Measurements from ENCODE around the gene SNRNP35.

Gene SNRNP35

DNA sequence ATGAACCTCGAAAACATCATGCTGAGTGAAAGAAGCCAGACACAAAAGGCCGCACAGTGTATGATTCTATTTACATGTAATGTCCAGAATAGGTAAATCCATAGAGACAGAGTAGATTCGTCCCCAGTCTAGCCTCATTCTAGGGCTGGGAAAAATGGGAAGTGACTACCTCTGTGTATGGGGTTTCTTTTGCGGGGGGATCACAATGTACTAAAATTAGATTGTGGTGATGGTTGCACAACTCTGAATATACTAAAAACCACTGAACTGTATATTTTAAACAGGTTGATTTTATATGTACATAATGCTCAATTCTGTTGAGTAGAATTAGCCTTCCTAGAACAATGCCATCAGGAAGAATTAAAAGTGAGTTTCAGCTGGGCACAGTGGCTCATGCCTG, 15.2 kb upstream of the SNRNP35 start:
- H3K27ac ChIP-seq, result no peak overlapping the region
- POLR2A ChIA-PET (ENCODE audit: low non-redundant PET), result no interaction called here
- CTCF ChIA-PET, result no interaction called here
- no peak for DNase-seq (ENCODE audit: low spot score)
- TF ChIP-seq, protein P1, sequence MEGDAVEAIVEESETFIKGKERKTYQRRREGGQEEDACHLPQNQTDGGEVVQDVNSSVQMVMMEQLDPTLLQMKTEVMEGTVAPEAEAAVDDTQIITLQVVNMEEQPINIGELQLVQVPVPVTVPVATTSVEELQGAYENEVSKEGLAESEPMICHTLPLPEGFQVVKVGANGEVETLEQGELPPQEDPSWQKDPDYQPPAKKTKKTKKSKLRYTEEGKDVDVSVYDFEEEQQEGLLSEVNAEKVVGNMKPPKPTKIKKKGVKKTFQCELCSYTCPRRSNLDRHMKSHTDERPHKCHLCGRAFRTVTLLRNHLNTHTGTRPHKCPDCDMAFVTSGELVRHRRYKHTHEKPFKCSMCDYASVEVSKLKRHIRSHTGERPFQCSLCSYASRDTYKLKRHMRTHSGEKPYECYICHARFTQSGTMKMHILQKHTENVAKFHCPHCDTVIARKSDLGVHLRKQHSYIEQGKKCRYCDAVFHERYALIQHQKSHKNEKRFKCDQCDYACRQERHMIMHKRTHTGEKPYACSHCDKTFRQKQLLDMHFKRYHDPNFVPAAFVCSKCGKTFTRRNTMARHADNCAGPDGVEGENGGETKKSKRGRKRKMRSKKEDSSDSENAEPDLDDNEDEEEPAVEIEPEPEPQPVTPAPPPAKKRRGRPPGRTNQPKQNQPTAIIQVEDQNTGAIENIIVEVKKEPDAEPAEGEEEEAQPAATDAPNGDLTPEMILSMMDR (conservative IDR thresholded peaks at IDR 0.05; ENCODE audit: low read depth), result no peak

DNA sequence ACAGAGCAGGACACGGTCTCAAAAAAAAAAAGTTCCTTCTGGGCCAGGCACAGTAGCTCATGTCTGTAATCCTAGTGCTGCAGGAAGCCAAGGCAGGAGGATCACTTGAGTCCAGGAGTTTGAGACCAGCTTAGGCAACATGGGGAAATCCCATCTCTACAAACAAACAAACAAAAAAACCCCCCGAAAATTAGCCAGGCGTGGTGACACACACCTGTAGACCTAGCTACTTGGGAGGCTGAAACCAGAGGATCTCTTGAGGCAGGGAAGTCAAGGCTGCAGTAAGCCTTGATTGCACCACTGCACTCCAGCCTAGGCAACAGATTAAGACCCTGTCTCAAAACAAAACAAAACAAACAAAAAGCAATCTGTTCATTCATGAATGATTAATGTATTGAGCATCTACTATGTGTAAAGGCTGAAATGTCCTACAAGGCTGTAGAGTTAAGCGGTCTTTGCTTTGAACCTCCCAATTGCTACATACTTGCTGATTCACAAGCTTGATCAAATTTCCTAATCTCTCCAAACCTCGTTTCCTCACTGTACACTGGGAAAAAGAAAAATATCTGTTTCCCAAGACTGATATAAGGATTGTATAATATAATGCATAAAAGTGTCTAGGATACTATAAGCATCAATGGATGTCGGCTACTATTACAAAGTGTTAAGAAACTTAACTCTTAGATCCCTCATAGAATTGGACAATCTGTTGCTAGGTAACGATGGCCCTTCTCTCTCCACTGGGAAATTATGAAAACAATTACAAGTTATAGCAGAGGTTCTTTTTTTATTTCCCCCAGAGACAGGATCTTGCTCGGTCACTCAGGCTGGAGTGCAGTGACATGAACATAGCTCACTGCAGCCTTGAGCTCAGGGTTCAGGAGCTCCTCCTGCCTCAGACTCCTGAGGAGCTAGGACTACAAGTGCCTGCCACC, 13.6 kb upstream of the SNRNP35 start:
- no peak for DNase-seq (ENCODE audit: low spot score)
- CTCF ChIA-PET, result interaction anchor here (0.6 kb wide), 1 partner anchor 11 kb away, joined by 3 read pairs; no protein-coding TSS in a partner anchor
- POLR2A ChIA-PET (ENCODE audit: low non-redundant PET), result interaction anchor here (0.6 kb wide), 1 partner anchor 10 kb away, joined by 3 read pairs; no protein-coding TSS in a partner anchor
- TF ChIP-seq, protein P1 (conservative IDR thresholded peaks at IDR 0.05; ENCODE audit: low read depth), result no peak
- no peak overlapping the region for H3K27ac ChIP-seq

DNA sequence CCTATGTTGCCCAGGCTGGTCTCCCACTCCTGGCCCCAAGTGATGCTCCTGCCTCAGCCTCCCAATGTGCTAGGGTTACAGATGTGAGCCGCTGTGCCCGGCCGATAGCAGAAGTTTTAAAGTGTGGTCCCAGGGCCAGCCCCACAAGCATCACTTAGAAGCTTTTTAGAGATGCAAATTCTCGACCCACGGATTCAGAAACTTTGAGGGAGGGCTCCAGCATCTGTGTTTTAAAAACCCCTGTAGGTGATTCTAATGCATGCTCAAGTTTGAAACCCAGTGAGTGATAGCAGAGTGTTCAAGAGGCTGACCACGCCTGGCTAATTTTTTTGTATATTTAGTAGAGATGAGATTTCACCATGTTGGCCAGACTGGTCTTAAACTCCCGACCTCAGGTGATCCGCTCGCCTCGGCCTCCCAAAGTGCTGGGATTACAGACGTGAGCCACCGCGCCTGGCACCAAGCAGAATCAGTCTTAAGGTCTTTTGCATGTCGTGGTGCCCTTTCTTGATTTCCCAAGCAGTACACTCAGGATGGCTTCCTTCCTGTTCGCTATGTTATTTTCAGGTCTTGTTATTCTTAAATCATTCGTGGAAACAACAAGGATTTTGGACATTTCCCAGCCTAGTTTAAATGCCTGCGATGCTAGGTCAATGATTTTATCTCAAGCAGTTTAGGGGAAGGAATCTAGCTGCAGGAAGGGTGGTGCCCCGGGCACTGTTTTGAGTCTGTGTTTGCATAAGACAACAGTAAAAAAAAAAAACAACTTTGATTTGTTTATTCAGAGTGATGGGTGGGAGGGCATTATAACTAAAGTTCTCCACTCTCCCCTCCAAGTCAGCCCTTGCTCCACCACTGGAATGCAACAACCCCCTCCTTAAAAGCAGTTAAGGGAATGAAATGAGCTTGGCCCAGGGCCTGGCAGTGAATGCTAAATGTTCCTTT, 12.3 kb upstream of the SNRNP35 start:
- CTCF ChIA-PET, result no interaction called here
- no peak overlapping the region for H3K27ac ChIP-seq
- TF ChIP-seq, protein P1 (conservative IDR thresholded peaks at IDR 0.05; ENCODE audit: low read depth), result no peak
- no peak for DNase-seq (ENCODE audit: low spot score)
- POLR2A ChIA-PET (ENCODE audit: low non-redundant PET), result no interaction called here

DNA sequence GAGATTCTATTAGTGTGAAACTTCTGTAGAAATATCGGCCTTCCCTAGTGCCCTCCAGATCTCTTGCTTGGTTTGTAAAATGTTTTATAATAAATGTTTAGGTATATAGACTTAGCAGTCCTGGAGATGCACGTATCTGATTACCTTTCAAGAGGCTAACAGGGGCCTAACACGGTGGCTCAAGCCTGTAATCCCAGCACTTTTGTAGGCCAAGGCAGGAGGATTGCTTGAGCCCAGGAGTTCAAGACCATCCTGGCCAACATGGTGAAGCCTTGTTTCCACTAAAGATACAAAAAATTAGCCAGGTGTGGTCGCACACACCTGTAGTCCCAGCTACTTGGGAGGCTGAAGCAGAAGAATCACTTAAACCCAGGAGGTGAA, 11.6 kb upstream of the SNRNP35 start:
- no peak overlapping the region for H3K27ac ChIP-seq
- ChIA-PET CTCF (no interaction called here), POLR2A (ENCODE audit: low non-redundant PET) (no interaction called here)

DNA sequence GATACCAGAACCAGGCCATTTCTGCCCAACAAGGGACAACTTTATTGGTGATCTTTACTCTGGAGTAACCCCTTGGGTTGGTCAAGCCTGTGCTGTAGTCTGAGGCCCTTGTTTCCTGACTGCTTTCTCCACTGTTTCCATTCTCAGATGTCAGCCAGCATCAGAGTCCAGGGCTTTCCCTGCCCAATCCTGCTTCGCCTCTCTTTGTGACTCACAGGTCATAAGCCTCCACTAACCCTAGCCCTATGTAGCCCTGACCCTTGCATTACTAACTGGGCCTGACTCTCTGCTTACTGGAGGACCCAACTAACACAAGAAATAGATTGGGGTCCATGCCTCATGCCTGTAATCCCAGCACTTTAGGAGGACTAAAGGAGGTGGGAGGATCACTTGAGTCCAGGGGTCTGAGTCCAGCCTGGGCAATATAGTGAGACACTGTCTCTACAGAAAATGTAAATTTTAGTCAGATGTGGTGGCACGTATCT, 8.6 kb upstream of the SNRNP35 start:
- ChIA-PET CTCF (no interaction called here), POLR2A (ENCODE audit: low non-redundant PET) (no interaction called here)
- DNase-seq (ENCODE audit: low spot score), result no peak
- TF ChIP-seq, protein P1 (conservative IDR thresholded peaks at IDR 0.05; ENCODE audit: low read depth), result no peak
- peak overlapping the region; percentile 9 for H3K27ac ChIP-seq

More for the DNA sequence above, 11.6 kb upstream of the SNRNP35 start:
- TF ChIP-seq, protein P1 (conservative IDR thresholded peaks at IDR 0.05; ENCODE audit: low read depth), result no peak
- no peak for DNase-seq (ENCODE audit: low spot score)

DNA sequence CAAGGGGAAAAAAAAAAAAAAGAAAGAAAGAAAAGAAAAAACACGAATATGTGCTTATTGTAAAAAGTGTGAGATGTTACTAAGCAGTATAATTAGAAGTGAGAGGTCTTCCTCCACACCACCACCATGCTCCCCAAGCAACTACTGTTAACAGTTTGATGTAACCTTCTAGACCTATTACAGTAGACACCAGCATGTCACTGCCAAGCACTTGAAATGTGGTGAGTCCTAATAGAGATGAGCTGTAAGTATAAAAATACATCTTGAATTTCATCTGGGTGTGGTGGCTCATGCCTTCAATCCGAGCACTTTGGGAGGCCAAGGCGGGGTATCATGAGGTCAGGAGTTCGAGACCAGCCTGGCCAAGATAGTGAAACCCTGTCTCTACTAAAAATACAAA, 8.1 kb upstream of the SNRNP35 start:
- CTCF ChIA-PET, result no interaction called here
- no peak for DNase-seq (ENCODE audit: low spot score)
- TF ChIP-seq, protein P1 (conservative IDR thresholded peaks at IDR 0.05; ENCODE audit: low read depth), result no peak
- H3K27ac ChIP-seq, result no peak overlapping the region
- POLR2A ChIA-PET (ENCODE audit: low non-redundant PET), result interaction anchor here (0.6 kb wide), 2 partner anchors 10 to 139 kb away, joined by 3 read pairs; no protein-coding TSS in a partner anchor

All from RWPE1 (cell line).